Pancreas (tissue), 10 donors: ENCODE measurements around the gene PRR23E. TPM values are rescaled to one million over a fixed set of nuclear protein-coding genes. Genes with fewer than 3 reads are reported as not detected.

Experiments
- ATAC-seq, 4 donors: fragments of 200-7000 bp; cut with Tn5 transposase; one replicate each; pipeline versions ENCODE4 v1.8.0 to v1.9.1; 2020; ENCODE audit warnings: mild to moderate bottlenecking in 4 of 4, moderate library complexity in 4 of 4
- DNase-seq, 6 donors: peaks; one replicate each; pipeline ENCODE4 v3.0.0-alpha.2; 2020
- FAIRE-seq: peaks from 2 replicates; lab custom pipeline; 2012; peaks lifted over from hg19 to GRCh38; lab: Jason Lieb, UNC
- H3K27ac ChIP-seq, 4 donors: fragments of 200-600 bp; sonication (generic); 1 replicate in 3 of 4; 2 replicates in 1 of 4; pipeline versions ENCODE4 v1.5.0 to v1.8.0; 2020
- H3K27me3 ChIP-seq, 4 donors: fragments of 200-600 bp; one replicate each; pipeline ENCODE4 v1.8.0; 2021
- H3K36me3 ChIP-seq, 3 donors: fragments of 200-600 bp; sonication (generic) in 1 of 3; one replicate each; pipeline versions ENCODE4 v1.5.0 to v1.8.0; 2020 to 2021
- H3K4me1 ChIP-seq, 3 donors: fragments of 200-600 bp; one replicate each; pipeline ENCODE4 v1.8.0; 2021
- H3K4me3 ChIP-seq, 4 donors: fragments of 200-600 bp; sonication (generic) in 2 of 4; one replicate each; pipeline versions ENCODE4 v1.5.0 to v1.8.0; 2020 to 2021
- H3K9me3 ChIP-seq, 4 donors: fragments of 200-600 bp; one replicate each; pipeline ENCODE4 v1.8.0; 2021
- WGBS, 2 donors: extraction: QIAGEN DNeasy Blood & Tissue Kit; methylation state at CpG; one replicate each; pipeline ENCODE4 v1.1.7; 2013; 5-methylcytosine and 5-hydroxymethylcytosine counted together
- intact Hi-C, 3 donors: fragments of 100-400 bp; cut with DNase I; formaldehyde crosslinking; loops; one replicate each; pipeline versions ENCODE4 v1.11.1 to v1.14.2; 2022
- polyA plus RNA-seq, 2 donors: library from polyadenylated mRNA; stranded (reverse); fragments of 200-250 nt; gene quantifications; one replicate each; pipeline ENCODE4 v1.2.3, GENCODE V29; 2013
- total RNA-seq, 6 donors: library from RNA; stranded (reverse); fragmentation: NEBNext Ultra II Directional in 4 of 6; extraction: Animal tissue kit (Norgen Biotek cat#: 25700) in 4 of 6; gene quantifications; one replicate each; pipeline versions ENCODE4 v1.2.1 to v1.2.4, GENCODE V29; 2021 to 2023
- TF ChIP-seq, protein P1 (sequence below), 4 donors: fragments of 200-600 bp; sonication (generic) in 3 of 4; IDR thresholded peaks; one replicate each; pipeline versions ENCODE4 v1.5.0 to v1.8.0; 2021; ENCODE audit warnings: antibody characterized with exemption in 4 of 4
- donor health status: healthy with polysubstance abuse.
- donor health status: DM: no; HTN: no; CAD: no; lungs with moderate emphysema.
- donor health status: DM: no; HTN: no; CAD: no.
- donor health status: control.
- donor health status: control.
- donor health status: Bipolar disorder and iron deficiency.
- donor health status: DM: yes; HTN: yes; CAD: no.
- donor health status: DM: no; HTN: no; CAD: no.
- donor health status: DM: no; HTN: no; CAD: no.
- donor health status: DM: yes; HTN: yes; CAD: no.

PRR23E gene
- total and polyA plus RNA-seq, 8 donors = not detected

DNA sequence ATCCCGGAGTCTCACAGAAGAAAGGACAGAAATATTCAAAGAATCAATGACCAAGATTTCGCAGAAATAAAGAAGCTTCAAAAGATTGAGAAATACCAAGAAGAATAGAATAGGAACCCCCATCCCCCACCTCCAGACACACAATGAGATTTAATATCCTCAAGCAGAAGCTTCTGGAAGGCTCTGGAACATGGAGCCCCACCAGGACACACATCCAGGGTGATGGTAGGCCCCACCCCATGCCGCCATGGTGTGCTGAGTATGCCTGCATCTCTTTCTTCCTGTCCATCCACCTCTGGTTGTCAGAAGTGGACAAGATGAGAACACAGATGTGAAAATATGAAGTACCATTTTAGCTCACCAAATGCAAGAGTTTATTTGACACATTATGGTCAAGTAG, 19.3 kb downstream of the PRR23E start:
- Histone ChIP-seq H3K4me3 (no peak overlapping the region), H3K36me3 (no peaks in the 10 kb centered on the region), H3K27ac (no peak overlapping the region), H3K27me3 (no peaks in the 10 kb centered on the region), H3K4me1 (no peaks in the 10 kb centered on the region), H3K9me3 (no peaks in the 10 kb centered on the region)
- no peak for FAIRE-seq
- DNase-seq = no peak
- 96 to 97% methylated on average over 3 of the region's 3 CpGs for WGBS, 2 donors
- ATAC-seq = no peak
- TF ChIP-seq, protein P1, sequence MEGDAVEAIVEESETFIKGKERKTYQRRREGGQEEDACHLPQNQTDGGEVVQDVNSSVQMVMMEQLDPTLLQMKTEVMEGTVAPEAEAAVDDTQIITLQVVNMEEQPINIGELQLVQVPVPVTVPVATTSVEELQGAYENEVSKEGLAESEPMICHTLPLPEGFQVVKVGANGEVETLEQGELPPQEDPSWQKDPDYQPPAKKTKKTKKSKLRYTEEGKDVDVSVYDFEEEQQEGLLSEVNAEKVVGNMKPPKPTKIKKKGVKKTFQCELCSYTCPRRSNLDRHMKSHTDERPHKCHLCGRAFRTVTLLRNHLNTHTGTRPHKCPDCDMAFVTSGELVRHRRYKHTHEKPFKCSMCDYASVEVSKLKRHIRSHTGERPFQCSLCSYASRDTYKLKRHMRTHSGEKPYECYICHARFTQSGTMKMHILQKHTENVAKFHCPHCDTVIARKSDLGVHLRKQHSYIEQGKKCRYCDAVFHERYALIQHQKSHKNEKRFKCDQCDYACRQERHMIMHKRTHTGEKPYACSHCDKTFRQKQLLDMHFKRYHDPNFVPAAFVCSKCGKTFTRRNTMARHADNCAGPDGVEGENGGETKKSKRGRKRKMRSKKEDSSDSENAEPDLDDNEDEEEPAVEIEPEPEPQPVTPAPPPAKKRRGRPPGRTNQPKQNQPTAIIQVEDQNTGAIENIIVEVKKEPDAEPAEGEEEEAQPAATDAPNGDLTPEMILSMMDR (IDR thresholded peaks at IDR 0.05) = no peak
- intact Hi-C loops = no loop called here

DNA sequence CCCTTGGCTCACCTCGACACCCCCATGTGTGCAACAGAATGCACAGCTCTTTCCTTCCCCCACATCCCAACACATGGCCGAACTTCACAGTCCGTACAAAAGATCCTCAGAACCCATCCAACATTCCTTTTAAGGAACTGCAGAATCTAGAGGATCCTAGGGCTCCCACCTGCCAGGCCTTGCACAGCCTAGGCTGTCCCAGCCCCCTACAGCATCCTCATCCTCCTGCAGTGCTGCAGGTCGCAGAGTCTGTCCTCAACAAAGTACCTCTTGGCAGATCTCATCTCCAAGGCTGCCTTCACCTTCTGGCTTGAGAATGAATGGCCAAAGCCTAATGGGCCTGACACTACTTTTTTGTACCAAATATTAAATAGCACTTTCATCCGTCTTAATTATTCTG, 19.8 kb downstream of the PRR23E start:
- no peaks in the 10 kb centered on the region for H3K9me3 ChIP-seq
- TF ChIP-seq, protein P1 (IDR thresholded peaks at IDR 0.05) = no peak
- no peaks in the 10 kb centered on the region for H3K4me1 ChIP-seq
- no peak for DNase-seq
- no peak overlapping the region for H3K27ac ChIP-seq
- WGBS, 2 donors = 80 to 92% methylated on average over 5 of the region's 5 CpGs
- no peak for ATAC-seq
- H3K36me3 ChIP-seq = no peaks in the 10 kb centered on the region
- intact Hi-C loops = no loop called here
- H3K4me3 ChIP-seq = no peak overlapping the region
- no peaks in the 10 kb centered on the region for H3K27me3 ChIP-seq
- FAIRE-seq = no peak

DNA sequence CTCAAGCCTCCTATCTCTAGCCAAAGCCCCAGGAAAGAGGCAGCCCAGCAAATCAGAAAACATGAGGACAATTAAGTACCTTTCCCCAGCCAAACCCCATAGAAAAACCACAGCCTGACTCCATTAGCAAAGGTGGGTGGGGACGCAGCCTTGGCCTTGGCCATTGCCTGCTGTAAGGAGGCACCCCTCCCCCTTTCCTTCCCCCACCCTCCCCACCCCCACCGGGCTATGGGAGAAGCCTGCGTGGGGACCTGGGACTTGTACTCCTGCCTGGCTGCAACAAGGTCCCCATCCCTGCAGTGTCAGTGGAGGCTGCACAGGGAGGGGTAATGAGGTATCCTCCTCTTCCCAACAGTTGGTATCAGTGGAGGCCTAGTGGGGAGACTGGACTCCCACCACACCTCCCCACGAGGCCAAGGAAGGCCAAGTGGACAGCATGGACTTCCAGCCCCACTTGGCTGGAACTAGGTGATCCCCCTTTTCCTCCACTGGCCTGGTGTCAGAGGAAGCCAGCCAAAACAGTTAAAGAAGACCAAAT, 20.5 kb downstream of the PRR23E start:
- H3K36me3 ChIP-seq = no peaks in the 10 kb centered on the region
- 73 to 88% methylated on average over 4 of the region's 4 CpGs for WGBS, 2 donors
- FAIRE-seq = no peak
- TF ChIP-seq, protein P1 (IDR thresholded peaks at IDR 0.05) = no peak
- no peaks in the 10 kb centered on the region for H3K27me3 ChIP-seq
- H3K4me1 ChIP-seq = no peaks in the 10 kb centered on the region
- intact Hi-C loops = no loop called here
- H3K27ac ChIP-seq = no peak overlapping the region
- no peaks in the 10 kb centered on the region for H3K9me3 ChIP-seq
- ATAC-seq = no peak
- no peak overlapping the region for H3K4me3 ChIP-seq
- no peak for DNase-seq

DNA sequence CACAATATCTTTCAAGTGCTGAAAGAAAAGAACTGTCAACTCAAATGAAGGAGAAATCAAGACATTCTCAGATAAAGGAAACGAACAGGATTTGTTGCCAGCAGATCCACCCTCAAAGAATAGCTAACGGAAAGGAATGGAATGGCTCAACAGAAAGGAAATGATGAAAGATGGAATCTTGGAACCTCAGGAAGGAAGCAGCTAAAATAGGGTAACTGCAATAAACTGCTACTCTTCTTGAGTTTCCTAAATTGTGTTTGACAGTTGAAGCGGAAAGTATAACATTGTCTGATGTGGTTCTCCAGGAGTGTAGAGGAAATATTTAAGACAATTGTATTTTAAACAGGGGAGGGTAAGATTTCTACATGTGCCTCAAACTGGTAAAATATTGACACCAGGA, 22.0 kb downstream of the PRR23E start:
- Histone ChIP-seq H3K36me3 (no peaks in the 10 kb centered on the region), H3K4me3 (no peak overlapping the region), H3K27me3 (no peaks in the 10 kb centered on the region), H3K27ac (no peak overlapping the region), H3K9me3 (no peaks in the 10 kb centered on the region), H3K4me1 (no peaks in the 10 kb centered on the region)
- intact Hi-C loops = no loop called here
- FAIRE-seq = no peak
- 48 to 59% methylated on average over 3 of the region's 3 CpGs for WGBS, 2 donors
- TF ChIP-seq, protein P1 (IDR thresholded peaks at IDR 0.05) = no peak
- no peak for DNase-seq
- no peak for ATAC-seq

DNA sequence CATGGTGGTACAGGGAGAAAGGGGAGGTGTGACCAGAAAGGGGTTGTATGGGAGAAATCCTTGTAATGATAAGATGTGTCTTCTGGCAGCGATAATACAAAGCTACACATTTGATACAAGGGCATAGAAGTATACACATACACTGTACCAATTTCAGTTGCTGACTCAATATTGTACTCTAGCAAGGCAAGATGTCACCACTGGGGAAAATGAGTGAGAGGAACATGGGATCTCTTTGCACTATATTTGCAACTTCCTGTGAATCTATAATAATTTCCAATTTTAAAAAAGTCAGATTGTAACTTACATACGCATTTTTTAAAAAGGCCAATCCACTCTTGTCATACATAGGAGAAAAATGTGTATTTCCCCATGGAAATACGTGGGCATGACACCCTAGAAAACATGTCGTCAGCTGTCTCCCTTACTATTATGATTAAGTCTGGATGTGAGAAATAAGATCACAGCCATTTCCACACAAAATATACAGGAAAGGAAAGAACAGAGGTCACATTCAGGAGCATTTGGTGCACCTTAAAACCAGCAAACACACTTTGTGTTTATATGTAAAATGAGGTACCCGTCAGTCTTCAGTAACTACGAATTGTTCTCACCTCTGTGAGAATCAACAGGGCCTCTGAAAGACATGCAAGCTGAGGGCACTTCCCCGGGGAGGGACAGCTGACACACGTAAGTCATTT, 22.9 kb downstream of the PRR23E start:
- intact Hi-C loops = no loop called here
- ATAC-seq = no peak
- TF ChIP-seq, protein P1 (IDR thresholded peaks at IDR 0.05) = no peak
- H3K9me3 ChIP-seq = no peaks in the 10 kb centered on the region
- DNase-seq = no peak
- no peaks in the 10 kb centered on the region for H3K27me3 ChIP-seq
- no peaks in the 10 kb centered on the region for H3K36me3 ChIP-seq
- no peak for FAIRE-seq
- WGBS, 2 donors = 61 to 71% methylated on average over 8 of the region's 8 CpGs
- H3K4me3 ChIP-seq = no peak overlapping the region
- no peak overlapping the region for H3K27ac ChIP-seq
- H3K4me1 ChIP-seq = peaks cover 0 to 6% (median 0%) of the 10 kb centered on the region in 3 donors
